Measurements from ENCODE around the gene KRT75.

Gene KRT75

DNA sequence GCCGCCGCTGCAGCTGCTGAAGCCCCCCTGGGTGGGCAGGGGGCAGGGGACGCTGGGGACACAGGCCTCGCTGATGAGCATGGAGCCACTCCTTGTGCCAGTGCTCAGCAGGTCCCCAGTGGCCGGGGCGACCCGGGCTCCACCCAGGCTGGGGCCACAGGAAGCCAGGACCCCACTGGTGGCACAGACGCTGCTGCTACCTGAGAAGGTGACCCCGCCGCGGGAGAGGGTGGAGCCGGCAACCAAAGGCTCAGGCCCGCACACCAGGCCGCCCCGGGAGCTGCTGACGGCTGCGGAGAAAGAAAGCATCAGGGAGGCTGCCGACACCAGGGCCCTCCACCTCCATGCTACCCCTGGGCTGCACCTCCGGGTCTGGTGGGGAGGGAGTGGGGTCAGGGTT, 56.1 kb downstream of the KRT75 start (continued):
- TF ChIP-seq, protein P1, sequence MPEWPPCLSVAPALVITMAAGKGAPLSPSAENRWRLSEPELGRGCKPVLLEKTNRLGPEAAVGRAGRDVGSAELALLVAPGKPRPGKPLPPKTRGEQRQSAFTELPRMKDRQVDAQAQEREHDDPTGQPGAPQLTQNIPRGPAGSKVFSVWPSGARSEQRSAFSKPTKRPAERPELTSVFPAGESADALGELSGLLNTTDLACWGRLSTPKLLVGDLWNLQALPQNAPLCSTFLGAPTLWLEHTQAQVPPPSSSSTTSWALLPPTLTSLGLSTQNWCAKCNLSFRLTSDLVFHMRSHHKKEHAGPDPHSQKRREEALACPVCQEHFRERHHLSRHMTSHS (tag by site-specific recombination; IDR thresholded peaks at IDR 0.05), result no peak
- no peak for TF ChIP-seq REPIN1 (tag by site-specific recombination; IDR thresholded peaks at IDR 0.05; ENCODE audit: low read depth)

DNA sequence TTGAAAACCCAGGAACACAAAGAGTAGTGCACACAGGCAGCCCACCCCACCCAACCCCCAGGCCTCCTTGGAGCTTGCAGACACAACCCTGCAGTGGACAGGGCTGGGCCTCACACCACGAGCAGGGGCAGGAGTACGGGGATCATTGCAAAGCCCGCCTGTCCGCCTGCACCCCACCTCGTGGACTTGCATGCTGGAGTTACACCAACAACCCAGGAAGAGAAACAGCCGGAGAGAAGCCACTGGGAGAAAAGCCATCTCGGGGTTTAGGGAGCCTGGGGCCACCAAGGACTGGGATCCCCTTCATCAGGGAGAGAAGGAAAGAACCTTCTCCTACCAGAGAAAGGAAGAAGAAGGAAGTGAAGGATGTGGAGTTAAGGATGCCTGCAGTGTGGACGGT, 56.9 kb downstream of the KRT75 start:
- Histone ChIP-seq H3K36me3 (ENCODE audit: control insufficient read depth in 2 of 2, insufficient read depth in 1 of 2, low read length in 2 of 2) (no peaks in the 10 kb centered on the region), H3K9me3 (ENCODE audit: control insufficient read depth, insufficient read depth, low read depth, low read length) (no peaks in the 10 kb centered on the region), H3K4me3 (ENCODE audit: low read depth, low read length) (no peak overlapping the region), H3K27ac (ENCODE audit: extremely low read depth, low read depth, low read length) (no peak overlapping the region), H3K4me1 (ENCODE audit: control insufficient read depth, insufficient read depth, low read length) (no peaks in the 10 kb centered on the region)
- ChIA-PET POLR2A (no interaction called here), CTCF (interaction anchor here (0.7 to 2.1 kb wide), 4 partner anchors 19 to 580 kb away, joined by 3 to 14 read pairs (median 4); no protein-coding TSS in a partner anchor)
- TF ChIP-seq ZNF350 (tag by site-specific recombination; IDR thresholded peaks at IDR 0.05) (no peak), ZSCAN23 (tag by site-specific recombination; IDR thresholded peaks at IDR 0.05) (no peak)
- TF ChIP-seq, protein P2, sequence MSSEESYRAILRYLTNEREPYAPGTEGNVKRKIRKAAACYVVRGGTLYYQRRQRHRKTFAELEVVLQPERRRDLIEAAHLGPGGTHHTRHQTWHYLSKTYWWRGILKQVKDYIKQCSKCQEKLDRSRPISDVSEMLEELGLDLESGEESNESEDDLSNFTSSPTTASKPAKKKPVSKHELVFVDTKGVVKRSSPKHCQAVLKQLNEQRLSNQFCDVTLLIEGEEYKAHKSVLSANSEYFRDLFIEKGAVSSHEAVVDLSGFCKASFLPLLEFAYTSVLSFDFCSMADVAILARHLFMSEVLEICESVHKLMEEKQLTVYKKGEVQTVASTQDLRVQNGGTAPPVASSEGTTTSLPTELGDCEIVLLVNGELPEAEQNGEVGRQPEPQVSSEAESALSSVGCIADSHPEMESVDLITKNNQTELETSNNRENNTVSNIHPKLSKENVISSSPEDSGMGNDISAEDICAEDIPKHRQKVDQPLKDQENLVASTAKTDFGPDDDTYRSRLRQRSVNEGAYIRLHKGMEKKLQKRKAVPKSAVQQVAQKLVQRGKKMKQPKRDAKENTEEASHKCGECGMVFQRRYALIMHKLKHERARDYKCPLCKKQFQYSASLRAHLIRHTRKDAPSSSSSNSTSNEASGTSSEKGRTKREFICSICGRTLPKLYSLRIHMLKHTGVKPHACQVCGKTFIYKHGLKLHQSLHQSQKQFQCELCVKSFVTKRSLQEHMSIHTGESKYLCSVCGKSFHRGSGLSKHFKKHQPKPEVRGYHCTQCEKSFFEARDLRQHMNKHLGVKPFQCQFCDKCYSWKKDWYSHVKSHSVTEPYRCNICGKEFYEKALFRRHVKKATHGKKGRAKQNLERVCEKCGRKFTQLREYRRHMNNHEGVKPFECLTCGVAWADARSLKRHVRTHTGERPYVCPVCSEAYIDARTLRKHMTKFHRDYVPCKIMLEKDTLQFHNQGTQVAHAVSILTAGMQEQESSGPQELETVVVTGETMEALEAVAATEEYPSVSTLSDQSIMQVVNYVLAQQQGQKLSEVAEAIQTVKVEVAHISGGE (tag by site-specific recombination; conservative IDR thresholded peaks at IDR 0.05; ENCODE audit: low read depth), result no peak

Data from HEK293 (cell line).